GM23248 (cell line): ENCODE results near the gene CAMTA1. TPM values are rescaled to one million over a fixed set of nuclear protein-coding genes. Genes with fewer than 3 reads are reported as not detected.

Source experiments
- DNase-seq: peaks from one replicate; pipeline ENCODE4 v3.0.0-alpha.2; 2015
- H2AFZ ChIP-seq: fragments of 200-600 bp; sonication (generic); 2 replicates; pipeline ENCODE4 v1.6.1; 2016; ENCODE audit warnings: antibody characterized with exemption
- H3F3A ChIP-seq: fragments of 200-600 bp; sonication (generic); 2 replicates; pipeline ENCODE4 v1.6.1; 2016; ENCODE audit warnings: mild to moderate bottlenecking, antibody characterized with exemption, mixed run types; ENCODE audit not compliant: insufficient read depth
- H3K27ac ChIP-seq: fragments of 200-600 bp; sonication (generic); 2 replicates; pipeline ENCODE4 v1.5.1; 2016; ENCODE audit warnings: mild to moderate bottlenecking
- H3K27me3 ChIP-seq: fragments of 200-600 bp; sonication (generic); replicated peaks from 2 replicates; pipeline ENCODE4 v1.6.1; 2016; ENCODE audit warnings: mild to moderate bottlenecking; ENCODE audit not compliant: insufficient read depth
- H3K36me3 ChIP-seq: fragments of 200-600 bp; sonication (generic); 2 replicates; pipeline ENCODE4 v1.6.1; 2016; ENCODE audit warnings: low read depth, mild to moderate bottlenecking
- H3K4me1 ChIP-seq: fragments of 200-600 bp; sonication (generic); 2 replicates; pipeline ENCODE4 v1.6.1; 2016; ENCODE audit warnings: mild to moderate bottlenecking; ENCODE audit not compliant: insufficient read depth
- H3K4me2 ChIP-seq: fragments of 200-600 bp; sonication (generic); one replicate; pipeline ENCODE4 v1.6.1; 2016; ENCODE audit warnings: mild to moderate bottlenecking; ENCODE audit not compliant: unreplicated experiment
- H3K4me3 ChIP-seq: fragments of 200-600 bp; sonication (generic); 2 replicates; pipeline ENCODE4 v1.5.1; 2016; ENCODE audit warnings: mild to moderate bottlenecking
- H3K79me2 ChIP-seq: fragments of 200-600 bp; sonication (generic); 2 replicates; pipeline ENCODE4 v1.6.1; 2016; ENCODE audit warnings: mild to moderate bottlenecking; ENCODE audit not compliant: insufficient read depth
- H3K9ac ChIP-seq: fragments of 200-600 bp; sonication (generic); 2 replicates; pipeline ENCODE4 v1.6.1; 2016; ENCODE audit warnings: mild to moderate bottlenecking
- H3K9me2 ChIP-seq: fragments of 200-600 bp; sonication (generic); 2 replicates; pipeline ENCODE4 v1.6.1; 2016; ENCODE audit warnings: mixed run types, mild to moderate bottlenecking, moderate library complexity; ENCODE audit not compliant: insufficient read depth
- H3K9me3 ChIP-seq: fragments of 200-600 bp; sonication (generic); one replicate; pipeline ENCODE4 v1.6.1; 2017; ENCODE audit warnings: low read depth
- H4K20me1 ChIP-seq: fragments of 200-600 bp; sonication (generic); 2 replicates; pipeline ENCODE4 v1.6.0; 2016; ENCODE audit not compliant: insufficient read depth
- EZH2 ChIP-seq: fragments of 200-600 bp; sonication (generic); IDR thresholded peaks from 2 replicates; pipeline ENCODE4 v1.6.1; 2018; ENCODE audit warnings: antibody characterized with exemption, mild to moderate bottlenecking; ENCODE audit not compliant: insufficient read depth, poor library complexity, severe bottlenecking
- EZH2phosphoT487 ChIP-seq: fragments of 200-600 bp; sonication (generic); IDR thresholded peaks from 2 replicates; pipeline ENCODE4 v1.6.1; 2018; ENCODE audit warnings: antibody characterized with exemption, moderate library complexity, mild to moderate bottlenecking, low read depth; ENCODE audit not compliant: insufficient read depth
- WGBS, 2 experiments: methylation state at CpG; one replicate each; pipeline ENCODE4 v1.1.6; 2015 to 2017; ENCODE audit warnings: low lambda C conversion rate in 2 of 2, low coverage in 1 of 2; ENCODE audit errors: missing lambda C conversion rate in 2 of 2; 5-methylcytosine and 5-hydroxymethylcytosine counted together
- in situ Hi-C: fragments of 300-500 bp; cut with MboI; formaldehyde crosslinking; loops from 2 replicates; pipeline ENCODE4 v1.15.0; 2020
- polyA plus RNA-seq: library from polyadenylated mRNA; unstranded; fragments of >200 nt; fragmentation: Nextera tagmentation; extraction: Ambion mirVana; gene quantifications from 2 replicates; pipeline ENCODE4 v1.2.1, GENCODE V29; 2016
- total RNA-seq: library from RNA; depleted of rRNA; stranded (reverse); fragments of >200 nt; shearing (Covaris generic); gene quantifications from 2 replicates; pipeline ENCODE4 v1.2.3, GENCODE V29; 2014

CAMTA1 gene
- total and polyA plus RNA-seq, 2 experiments from 2014 or later, result 50.1 to 165 TPM

DNA sequence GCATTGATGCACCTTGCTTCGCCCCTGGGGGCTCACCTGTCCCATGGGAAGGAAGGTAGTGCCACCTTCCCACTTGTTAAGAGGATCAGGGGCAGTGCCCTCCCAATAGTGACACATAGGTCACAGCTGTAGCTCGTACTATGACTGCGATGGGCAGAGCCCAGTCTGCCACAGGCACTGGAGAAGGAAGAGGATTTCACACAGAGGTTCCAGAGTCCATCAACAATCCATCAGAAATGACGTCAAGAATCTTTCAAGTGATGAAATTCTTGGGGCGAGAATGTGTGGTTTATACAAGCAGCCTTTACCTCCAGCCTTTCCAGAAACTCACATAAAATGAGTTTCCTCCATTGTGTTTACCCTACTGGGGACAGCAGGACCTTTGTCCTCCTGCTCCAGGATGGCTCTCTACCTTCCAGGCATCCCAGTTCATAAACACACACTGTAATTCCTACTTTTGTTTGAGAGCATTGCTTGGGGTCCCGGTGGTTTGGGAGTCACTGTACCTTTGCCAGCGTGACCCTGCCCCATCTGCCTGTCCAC is 725.2 kb downstream of the CAMTA1 start:
- no peak overlapping the region for H3K4me2 ChIP-seq
- no peak overlapping the region for H2AFZ ChIP-seq
- 60 to 68% methylated on average over 7 of the region's 7 CpGs for WGBS, 2 experiments
- H3K9me3 ChIP-seq, result no peaks in the 10 kb centered on the region
- no peaks in the 10 kb centered on the region for H3K9me2 ChIP-seq
- H3K27me3 ChIP-seq, result no peaks in the 10 kb centered on the region
- no peaks in the 10 kb centered on the region for H4K20me1 ChIP-seq
- no peak for TF ChIP-seq EZH2
- no peak for TF ChIP-seq EZH2phosphoT487
- H3K4me3 ChIP-seq, result no peak overlapping the region
- no peak overlapping the region for H3K9ac ChIP-seq
- no peaks in the 10 kb centered on the region for H3K79me2 ChIP-seq
- H3K4me1 ChIP-seq, result no peaks in the 10 kb centered on the region
- DNase-seq, result no peak
- no peak overlapping the region for H3K27ac ChIP-seq
- in situ Hi-C loops, result no loop called here
- H3K36me3 ChIP-seq, result no peaks in the 10 kb centered on the region
- H3F3A ChIP-seq, result no peaks in the 10 kb centered on the region

DNA sequence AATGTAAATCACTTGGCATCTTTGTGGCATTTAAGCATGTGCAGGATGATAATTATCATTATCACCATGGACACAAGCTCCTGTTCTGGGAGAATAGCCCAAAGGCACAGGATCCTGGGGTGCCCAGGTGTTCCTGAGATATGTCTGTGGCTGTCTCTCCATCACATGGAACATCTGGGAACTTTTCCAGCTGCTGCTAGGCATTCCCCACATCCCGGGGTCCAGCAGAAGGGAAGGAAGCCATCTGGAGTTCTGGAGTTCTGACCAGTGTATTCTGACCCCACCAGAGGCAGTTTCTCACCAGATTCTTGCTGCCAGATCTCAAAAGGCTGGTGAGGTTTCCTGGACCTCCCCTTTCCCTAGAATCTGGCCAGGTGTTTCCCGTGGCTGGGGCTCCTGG is 726.1 kb downstream of the CAMTA1 start:
- Histone ChIP-seq H3K27me3 (no peaks in the 10 kb centered on the region), H3K4me1 (no peaks in the 10 kb centered on the region), H3K36me3 (no peaks in the 10 kb centered on the region), H2AFZ (no peak overlapping the region), H3K27ac (no peak overlapping the region), H3K9me2 (no peaks in the 10 kb centered on the region), H3K4me2 (no peak overlapping the region), H3K9ac (no peak overlapping the region), H4K20me1 (no peaks in the 10 kb centered on the region), H3K79me2 (no peaks in the 10 kb centered on the region), H3K4me3 (no peak overlapping the region), H3F3A (no peaks in the 10 kb centered on the region), H3K9me3 (no peaks in the 10 kb centered on the region)
- TF ChIP-seq EZH2 (no peak), EZH2phosphoT487 (no peak)
- in situ Hi-C loops, result no loop called here
- DNase-seq, result no peak
- WGBS, 2 experiments, result 4 to 10% methylated on average over 2 of the region's 2 CpGs

DNA sequence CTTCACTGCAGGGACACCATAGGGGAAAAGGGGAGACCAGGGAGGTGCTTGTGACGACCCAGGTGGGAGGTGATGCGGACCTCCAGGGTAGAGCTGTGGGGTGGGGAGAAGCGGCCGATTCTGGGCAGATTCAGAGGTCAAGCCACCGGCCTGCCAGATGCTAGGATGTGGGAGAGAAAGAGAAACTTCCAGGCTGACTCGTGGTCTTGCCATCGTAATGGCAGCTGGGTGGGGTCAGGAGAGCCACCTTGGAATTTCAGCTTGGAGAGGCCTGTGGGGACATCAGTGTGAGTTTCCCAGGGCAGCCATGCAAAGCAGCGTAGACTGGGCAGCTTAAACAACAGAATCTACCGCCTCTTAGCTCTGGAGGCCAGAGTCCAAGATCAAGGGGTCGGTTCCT is 727.8 kb downstream of the CAMTA1 start:
- in situ Hi-C loops, result no loop called here
- WGBS, 2 experiments, result 72 to 85% methylated on average over 10 of the region's 10 CpGs
- no peak overlapping the region for H3K27ac ChIP-seq
- TF ChIP-seq EZH2 (no peak), EZH2phosphoT487 (no peak)
- H3K4me2 ChIP-seq, result no peak overlapping the region
- no peaks in the 10 kb centered on the region for H4K20me1 ChIP-seq
- H3K27me3 ChIP-seq, result no peaks in the 10 kb centered on the region
- H3K9me3 ChIP-seq, result no peaks in the 10 kb centered on the region
- H3K4me3 ChIP-seq, result no peak overlapping the region
- H3K79me2 ChIP-seq, result no peaks in the 10 kb centered on the region
- H2AFZ ChIP-seq, result no peak overlapping the region
- H3K9ac ChIP-seq, result no peak overlapping the region
- no peaks in the 10 kb centered on the region for H3K9me2 ChIP-seq
- H3K36me3 ChIP-seq, result no peaks in the 10 kb centered on the region
- no peaks in the 10 kb centered on the region for H3K4me1 ChIP-seq
- peak; percentile 24 for DNase-seq
- H3F3A ChIP-seq, result no peaks in the 10 kb centered on the region

DNA sequence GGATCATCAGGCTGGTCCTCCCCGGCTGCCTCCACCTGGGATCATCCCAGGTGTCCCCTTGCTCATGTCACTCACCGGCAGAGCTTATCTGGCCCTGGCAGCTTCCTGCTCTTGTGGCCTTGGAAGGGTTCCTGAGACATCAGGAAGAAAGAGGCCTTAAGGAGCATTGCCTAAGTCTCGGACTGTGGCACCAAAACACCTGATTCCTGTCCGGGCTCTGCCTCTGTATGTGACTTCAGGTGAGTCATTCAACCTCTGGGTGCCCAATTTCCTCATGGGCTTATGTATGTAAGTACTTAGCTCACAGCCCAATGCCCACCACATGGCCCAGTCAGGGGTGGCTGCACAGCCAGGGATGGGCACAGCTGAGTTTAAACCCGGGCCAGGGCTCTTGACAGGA is 729.9 kb downstream of the CAMTA1 start:
- no peak overlapping the region for H3K27ac ChIP-seq
- no peaks in the 10 kb centered on the region for H3K27me3 ChIP-seq
- TF ChIP-seq EZH2phosphoT487, result no peak
- no peak for TF ChIP-seq EZH2
- H3K4me3 ChIP-seq, result no peak overlapping the region
- no peaks in the 10 kb centered on the region for H3K36me3 ChIP-seq
- no peaks in the 10 kb centered on the region for H3K9me3 ChIP-seq
- no peaks in the 10 kb centered on the region for H3K79me2 ChIP-seq
- no peak overlapping the region for H3K9ac ChIP-seq
- H3K4me1 ChIP-seq, result no peaks in the 10 kb centered on the region
- in situ Hi-C loops, result no loop called here
- H2AFZ ChIP-seq, result no peak overlapping the region
- no peaks in the 10 kb centered on the region for H3K9me2 ChIP-seq
- no peak for DNase-seq
- no peak overlapping the region for H3K4me2 ChIP-seq
- H3F3A ChIP-seq, result no peaks in the 10 kb centered on the region
- WGBS, 2 experiments, result 82 to 84% methylated on average over 5 of the region's 5 CpGs
- no peaks in the 10 kb centered on the region for H4K20me1 ChIP-seq

DNA sequence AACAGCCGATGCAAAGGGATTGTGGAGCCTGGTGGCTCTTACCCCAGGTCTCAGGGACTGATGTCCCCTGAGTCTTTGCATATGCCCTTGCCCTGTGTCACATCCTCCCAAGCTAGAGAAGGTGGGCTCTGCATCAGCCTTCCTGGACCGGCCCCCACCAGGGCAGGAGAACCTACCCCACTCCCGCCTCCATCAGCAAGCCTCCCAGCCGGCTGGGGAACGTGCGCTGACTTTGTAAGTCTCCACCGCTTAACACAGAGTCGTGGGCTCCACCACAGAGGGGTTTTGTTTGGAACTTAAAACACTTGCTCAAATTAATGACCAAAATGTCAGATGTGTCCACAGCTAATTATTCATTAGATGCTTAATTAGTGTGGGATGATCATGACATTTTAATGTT is 730.6 kb downstream of the CAMTA1 start:
- H2AFZ ChIP-seq, result no peak overlapping the region
- no peaks in the 10 kb centered on the region for H3K9me2 ChIP-seq
- no peaks in the 10 kb centered on the region for H3K27me3 ChIP-seq
- in situ Hi-C loops, result no loop called here
- H3K79me2 ChIP-seq, result no peaks in the 10 kb centered on the region
- H3K4me2 ChIP-seq, result no peak overlapping the region
- no peak for TF ChIP-seq EZH2phosphoT487
- TF ChIP-seq EZH2, result no peak
- H4K20me1 ChIP-seq, result no peaks in the 10 kb centered on the region
- no peaks in the 10 kb centered on the region for H3K4me1 ChIP-seq
- WGBS, 2 experiments, result 79 to 81% methylated on average over 8 of the region's 8 CpGs
- no peak for DNase-seq
- no peak overlapping the region for H3K4me3 ChIP-seq
- H3K36me3 ChIP-seq, result no peaks in the 10 kb centered on the region
- no peaks in the 10 kb centered on the region for H3F3A ChIP-seq
- H3K9ac ChIP-seq, result no peak overlapping the region
- H3K9me3 ChIP-seq, result no peaks in the 10 kb centered on the region
- H3K27ac ChIP-seq, result no peak overlapping the region
